Fibroblast of lung (primary cell): ENCODE results near the gene DSG2. TPM values are rescaled to one million over a fixed set of nuclear protein-coding genes. Genes with fewer than 3 reads are reported as not detected.
"Not testable (repeated sequence)": the region's sequence is repeated elsewhere in the genome, so short reads cannot be mapped to it uniquely, and the experiment has no call there.

ENCODE experiments used
- DNase-seq, 2 donors: peaks; one replicate each; pipeline versions ENCODE4 v3.0.0 to v3.0.0-alpha.2; 2010; ENCODE audit warnings: low read depth in 2 of 2
- H2AFZ ChIP-seq: 2 replicates; pipeline ENCODE4 v1.5.1; 2012; ENCODE audit warnings: low read length, control low read depth, inconsistent platforms
- H3K27ac ChIP-seq: 2 replicates; pipeline ENCODE4 v1.5.1; 2011; ENCODE audit warnings: low read length, control low read depth; ENCODE audit not compliant: insufficient read depth
- H3K27me3 ChIP-seq: 2 replicates; pipeline ENCODE4 v1.5.1; 2011; ENCODE audit warnings: mild to moderate bottlenecking, low read length; ENCODE audit not compliant: control insufficient read depth, insufficient read depth
- H3K36me3 ChIP-seq: 2 replicates; pipeline ENCODE4 v1.5.1; 2011; ENCODE audit warnings: low read length; ENCODE audit not compliant: control insufficient read depth, insufficient read depth
- H3K4me1 ChIP-seq: 2 replicates; pipeline ENCODE4 v1.5.1; 2011; ENCODE audit warnings: low read length; ENCODE audit not compliant: control insufficient read depth, insufficient read depth; ENCODE audit errors: extremely low read depth
- H3K4me2 ChIP-seq: 2 replicates; pipeline ENCODE4 v1.5.1; 2011; ENCODE audit warnings: low read length, control low read depth; ENCODE audit not compliant: insufficient read depth; ENCODE audit errors: extremely low read depth
- H3K4me3 ChIP-seq, 4 experiments: fragments of 200-600 bp in 1 of 4; sonication (generic) in 1 of 4; replicated peaks in 1 of 4; 2 replicates each; pipeline ENCODE4 v1.5.1; 2011 to 2016; ENCODE audit warnings: low read length in 4 of 4, low read depth in 3 of 4, mild to moderate bottlenecking in 3 of 4, control low read depth in 2 of 4, inconsistent platforms in 1 of 4, mixed read lengths in 1 of 4; ENCODE audit not compliant: insufficient read depth in 1 of 4; ENCODE audit errors: control extremely low read depth in 1 of 4
- H3K79me2 ChIP-seq: 2 replicates; pipeline ENCODE4 v1.5.1; 2012; ENCODE audit warnings: mild to moderate bottlenecking, low read length, inconsistent platforms; ENCODE audit not compliant: control insufficient read depth, insufficient read depth
- H3K9ac ChIP-seq: 2 replicates; pipeline ENCODE4 v1.5.1; 2011; ENCODE audit warnings: mild to moderate bottlenecking, low read length, control low read depth; ENCODE audit not compliant: insufficient read depth
- H3K9me3 ChIP-seq: 2 replicates; pipeline ENCODE4 v1.5.1; 2012; ENCODE audit warnings: low read depth, low read length; ENCODE audit not compliant: control insufficient read depth, insufficient read depth
- H4K20me1 ChIP-seq: 2 replicates; pipeline ENCODE4 v1.5.1; 2011; ENCODE audit warnings: low read length; ENCODE audit not compliant: control insufficient read depth, insufficient read depth; ENCODE audit errors: extremely low read depth
- EZH2 ChIP-seq: IDR thresholded peaks from 2 replicates; pipeline ENCODE4 v1.5.1; 2012; ENCODE audit warnings: low read length, control low read depth, mild to moderate bottlenecking; ENCODE audit errors: missing control alignments
- polyA plus RNA-seq, 2 donors: library from polyadenylated mRNA; depleted of rRNA in 1 of 2; stranded (reverse) in 1 of 2; unstranded in 1 of 2; fragments of >200 nt; gene quantifications; 2 replicates each; pipeline ENCODE4 v1.2.1, GENCODE V29; 2011 to 2012; ENCODE audit warnings: missing spikeins in 1 of 2
- total RNA-seq: library from RNA; depleted of rRNA; stranded (reverse); fragments of >200 nt; gene quantifications from 2 replicates; pipeline ENCODE4 v1.2.1, GENCODE V29; 2014
- TF ChIP-seq, protein P1 (sequence below), 2 donors: IDR thresholded peaks in 1 of 2; conservative IDR thresholded peaks in 1 of 2; 1 replicate in 1 of 2; 2 replicates in 1 of 2; pipeline ENCODE4 v1.5.1; 2011 to 2012; ENCODE audit warnings: low read length in 2 of 2, control low read depth in 1 of 2, inconsistent platforms in 1 of 2, low read depth in 1 of 2, mild to moderate bottlenecking in 1 of 2

The DSG2 gene
- total and polyA plus RNA-seq, 2 donors (not counting 1 experiment from before 2014, with no cell fraction given), result 0.33 to 1.1 TPM

DNA sequence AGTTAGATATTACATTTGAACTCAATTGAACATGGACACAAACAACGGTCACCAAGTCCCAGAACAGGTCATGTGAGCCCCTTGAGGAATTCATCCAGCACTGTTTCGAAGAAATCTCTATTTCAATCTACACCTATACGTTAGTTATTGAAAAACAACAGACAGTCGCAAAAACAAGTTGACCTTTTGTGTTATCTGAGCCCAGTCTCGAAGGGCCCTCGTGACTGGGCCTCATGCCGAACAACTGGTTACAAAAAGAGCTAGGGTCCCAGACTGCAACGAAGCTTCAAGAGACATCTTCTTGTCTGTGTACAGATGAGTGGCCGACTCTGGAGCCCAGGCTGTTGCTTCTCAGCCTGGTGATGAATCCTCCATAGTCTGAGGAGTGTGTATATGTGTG is 5.3 kb upstream of the DSG2 start:
- Histone ChIP-seq H3K36me3 (no peaks in the 10 kb centered on the region), H4K20me1 (no peaks in the 10 kb centered on the region), H2AFZ (no peak overlapping the region), H3K27ac (no peak overlapping the region), H3K79me2 (no peaks in the 10 kb centered on the region), H3K4me3 (no peak overlapping the region), H3K27me3 (peaks cover 6% of the 10 kb centered on the region), H3K4me1 (no peaks in the 10 kb centered on the region), H3K4me2 (no peak overlapping the region), H3K9me3 (no peaks in the 10 kb centered on the region), H3K9ac (no peak overlapping the region)
- DNase-seq, result no peak
- TF ChIP-seq, protein P1, sequence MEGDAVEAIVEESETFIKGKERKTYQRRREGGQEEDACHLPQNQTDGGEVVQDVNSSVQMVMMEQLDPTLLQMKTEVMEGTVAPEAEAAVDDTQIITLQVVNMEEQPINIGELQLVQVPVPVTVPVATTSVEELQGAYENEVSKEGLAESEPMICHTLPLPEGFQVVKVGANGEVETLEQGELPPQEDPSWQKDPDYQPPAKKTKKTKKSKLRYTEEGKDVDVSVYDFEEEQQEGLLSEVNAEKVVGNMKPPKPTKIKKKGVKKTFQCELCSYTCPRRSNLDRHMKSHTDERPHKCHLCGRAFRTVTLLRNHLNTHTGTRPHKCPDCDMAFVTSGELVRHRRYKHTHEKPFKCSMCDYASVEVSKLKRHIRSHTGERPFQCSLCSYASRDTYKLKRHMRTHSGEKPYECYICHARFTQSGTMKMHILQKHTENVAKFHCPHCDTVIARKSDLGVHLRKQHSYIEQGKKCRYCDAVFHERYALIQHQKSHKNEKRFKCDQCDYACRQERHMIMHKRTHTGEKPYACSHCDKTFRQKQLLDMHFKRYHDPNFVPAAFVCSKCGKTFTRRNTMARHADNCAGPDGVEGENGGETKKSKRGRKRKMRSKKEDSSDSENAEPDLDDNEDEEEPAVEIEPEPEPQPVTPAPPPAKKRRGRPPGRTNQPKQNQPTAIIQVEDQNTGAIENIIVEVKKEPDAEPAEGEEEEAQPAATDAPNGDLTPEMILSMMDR (conservative IDR thresholded peaks at IDR 0.05 in 1 of 2, IDR thresholded peaks at IDR 0.05 in 1 of 2; ENCODE audit: low read depth in 1 of 2, low read length in 2 of 2), result no peak
- TF ChIP-seq EZH2, result no peak

DNA sequence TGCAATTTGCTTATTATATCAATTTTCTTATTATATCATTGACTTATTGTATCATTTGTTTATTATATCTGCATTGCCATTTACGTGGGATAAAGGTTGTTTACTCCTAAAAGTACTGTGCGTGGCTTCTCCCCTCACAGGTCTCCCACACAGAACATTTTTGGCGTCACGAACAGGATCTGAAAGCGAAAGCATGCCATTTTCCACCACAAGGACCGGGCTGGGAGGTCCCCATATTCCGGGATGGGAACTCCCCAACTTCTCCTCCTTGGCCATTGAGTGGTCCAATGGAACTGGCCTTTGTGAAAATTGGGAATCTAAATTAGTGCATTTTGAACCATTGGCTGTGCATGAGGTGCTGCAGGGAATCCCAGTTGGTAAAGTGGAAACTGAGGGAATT is 4.8 kb upstream of the DSG2 start:
- Histone ChIP-seq H4K20me1 (no peaks in the 10 kb centered on the region), H3K4me3 (no peak overlapping the region), H3K27ac (no peak overlapping the region), H3K36me3 (no peaks in the 10 kb centered on the region), H3K4me1 (no peaks in the 10 kb centered on the region), H3K27me3 (peaks cover 6% of the 10 kb centered on the region), H2AFZ (no peak overlapping the region), H3K4me2 (no peak overlapping the region), H3K79me2 (no peaks in the 10 kb centered on the region), H3K9me3 (no peaks in the 10 kb centered on the region), H3K9ac (no peak overlapping the region)
- no peak for DNase-seq
- TF ChIP-seq EZH2, result no peak
- TF ChIP-seq, protein P1 (conservative IDR thresholded peaks at IDR 0.05 in 1 of 2, IDR thresholded peaks at IDR 0.05 in 1 of 2; ENCODE audit: low read depth in 1 of 2, low read length in 2 of 2), result no peak

DNA sequence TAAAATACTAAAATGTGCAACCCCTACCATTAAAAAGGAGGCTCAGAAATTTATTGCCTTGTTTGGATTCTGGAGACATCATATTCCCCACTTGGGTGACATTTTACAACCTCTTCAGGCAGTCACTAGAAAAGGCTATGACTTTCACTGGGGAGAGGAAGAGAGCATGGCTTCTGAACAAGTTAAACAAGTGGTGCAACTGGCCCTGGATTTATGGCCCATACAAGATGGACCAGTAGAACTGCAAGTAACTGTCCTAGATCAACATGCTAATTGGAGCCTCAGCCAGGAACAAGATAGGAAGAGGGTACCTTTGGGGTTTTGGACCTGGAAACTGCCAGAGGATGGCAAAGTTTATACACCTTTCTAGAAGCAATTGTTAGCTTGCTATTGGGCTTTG is 4.0 kb upstream of the DSG2 start:
- no peak overlapping the region for H3K4me2 ChIP-seq
- H3K79me2 ChIP-seq, result no peaks in the 10 kb centered on the region
- H3K4me1 ChIP-seq, result no peaks in the 10 kb centered on the region
- H3K27me3 ChIP-seq, result peaks cover 9% of the 10 kb centered on the region
- H3K36me3 ChIP-seq, result no peaks in the 10 kb centered on the region
- no peak overlapping the region for H3K4me3 ChIP-seq
- no peaks in the 10 kb centered on the region for H3K9me3 ChIP-seq
- H4K20me1 ChIP-seq, result no peaks in the 10 kb centered on the region
- no peak for DNase-seq
- no peak overlapping the region for H3K9ac ChIP-seq
- TF ChIP-seq, protein P1 (conservative IDR thresholded peaks at IDR 0.05 in 1 of 2, IDR thresholded peaks at IDR 0.05 in 1 of 2; ENCODE audit: low read depth in 1 of 2, low read length in 2 of 2), result no peak
- TF ChIP-seq EZH2, result no peak
- H2AFZ ChIP-seq, result no peak overlapping the region
- no peak overlapping the region for H3K27ac ChIP-seq

DNA sequence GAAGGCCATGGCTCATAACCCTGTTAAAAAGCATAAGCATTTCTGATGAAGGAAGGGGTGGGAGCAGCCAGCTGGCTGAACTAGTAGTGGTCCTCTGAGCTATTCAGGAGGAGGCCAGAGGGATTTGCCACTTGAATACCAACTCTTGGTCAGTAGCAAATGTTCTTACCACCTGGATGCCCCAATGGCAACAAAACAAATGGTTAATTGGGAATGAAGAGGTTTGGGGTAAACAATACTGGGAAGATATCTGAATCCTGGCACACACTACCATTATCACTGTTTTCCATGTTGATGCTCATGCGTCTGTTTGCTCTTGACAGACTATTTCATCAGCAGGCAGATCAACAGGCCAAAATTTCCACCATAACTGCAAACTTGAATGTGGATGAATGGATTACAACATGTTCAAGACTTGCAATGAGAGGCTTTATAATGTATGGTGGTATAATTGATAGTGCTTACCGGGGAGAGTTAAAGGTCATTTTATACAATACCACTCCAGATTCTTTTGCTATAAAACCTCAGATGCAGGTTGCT is 3.2 kb upstream of the DSG2 start:
- not testable (repeated sequence) for H3K4me2 ChIP-seq, H3K27me3 ChIP-seq

More for the DNA sequence above, 3.2 kb upstream of the DSG2 start:
- not testable (repeated sequence) for H3K27ac ChIP-seq, H3K4me3 ChIP-seq, H2AFZ ChIP-seq, H4K20me1 ChIP-seq, H3K4me1 ChIP-seq, H3K9ac ChIP-seq, H3K36me3 ChIP-seq, DNase-seq, H3K9me3 ChIP-seq, H3K79me2 ChIP-seq
